ENCODE results near the gene SCUBE1.

SCUBE1 gene

GRCh38 chr22:43231724-43232034, 111.5 kb downstream of the SCUBE1 start:
- H3K9me3 ChIP-seq (ENCODE audit: control insufficient read depth, low read length): no peaks in the 10 kb centered on the region
- no peaks in the 10 kb centered on the region for H3K27me3 ChIP-seq (ENCODE audit: control insufficient read depth, insufficient read depth, low read length)
- no peak for TF ChIP-seq CTCF (IDR thresholded peaks at IDR 0.05)
- H3K79me2 ChIP-seq: no peaks in the 10 kb centered on the region
- no peak overlapping the region for H3K9ac ChIP-seq
- H3K4me3 ChIP-seq (ENCODE audit: low read depth, low read length): no peak overlapping the region
- H2AFZ ChIP-seq: no peak overlapping the region
- H3K36me3 ChIP-seq (ENCODE audit: control insufficient read depth, insufficient read depth, low read length): no peaks in the 10 kb centered on the region
- H3K4me2 ChIP-seq (ENCODE audit: low read length): no peak overlapping the region
- no peaks in the 10 kb centered on the region for H3K4me1 ChIP-seq
- no peak overlapping the region for H3K27ac ChIP-seq

- Histone ChIP-seq H3K4me2 (ENCODE audit: low read length) (no peak overlapping the region), H3K36me3 (ENCODE audit: control insufficient read depth, insufficient read depth, low read length) (no peaks in the 10 kb centered on the region), H2AFZ (no peak overlapping the region), H3K4me1 (no peaks in the 10 kb centered on the region), H3K79me2 (no peaks in the 10 kb centered on the region), H3K27me3 (ENCODE audit: control insufficient read depth, insufficient read depth, low read length) (no peaks in the 10 kb centered on the region), H3K9ac (no peak overlapping the region), H3K4me3 (ENCODE audit: low read depth, low read length) (no peak overlapping the region), H3K27ac (no peak overlapping the region), H3K9me3 (ENCODE audit: control insufficient read depth, low read length) (no peaks in the 10 kb centered on the region)
- TF ChIP-seq CTCF (IDR thresholded peaks at IDR 0.05): peak; percentile 63
These were observed 112.0 kb downstream of the SCUBE1 start for GRCh38 chr22:43230971-43231723.

- H2AFZ ChIP-seq: no peak overlapping the region
- no peak overlapping the region for H3K9ac ChIP-seq
- H3K4me1 ChIP-seq: no peaks in the 10 kb centered on the region
- no peak overlapping the region for H3K4me3 ChIP-seq (ENCODE audit: low read depth, low read length)
- no peak overlapping the region for H3K4me2 ChIP-seq (ENCODE audit: low read length)
- no peaks in the 10 kb centered on the region for H3K79me2 ChIP-seq
- no peaks in the 10 kb centered on the region for H3K27me3 ChIP-seq (ENCODE audit: control insufficient read depth, insufficient read depth, low read length)
- H3K9me3 ChIP-seq (ENCODE audit: control insufficient read depth, low read length): no peaks in the 10 kb centered on the region
- no peak for TF ChIP-seq CTCF (IDR thresholded peaks at IDR 0.05)
- H3K36me3 ChIP-seq (ENCODE audit: control insufficient read depth, insufficient read depth, low read length): no peaks in the 10 kb centered on the region
- no peak overlapping the region for H3K27ac ChIP-seq
These were observed 112.6 kb downstream of the SCUBE1 start for GRCh38 chr22:43230571-43230970.

GRCh38 chr22:43228863-43229262, 114.3 kb downstream of the SCUBE1 start:
- TF ChIP-seq CTCF (IDR thresholded peaks at IDR 0.05): no peak
- H2AFZ ChIP-seq: no peak overlapping the region
- H3K4me1 ChIP-seq: no peaks in the 10 kb centered on the region
- no peak overlapping the region for H3K9ac ChIP-seq
- H3K27ac ChIP-seq: no peak overlapping the region
- no peaks in the 10 kb centered on the region for H3K36me3 ChIP-seq (ENCODE audit: control insufficient read depth, insufficient read depth, low read length)
- H3K9me3 ChIP-seq (ENCODE audit: control insufficient read depth, low read length): no peaks in the 10 kb centered on the region
- no peak overlapping the region for H3K4me2 ChIP-seq (ENCODE audit: low read length)
- H3K27me3 ChIP-seq (ENCODE audit: control insufficient read depth, insufficient read depth, low read length): no peaks in the 10 kb centered on the region
- no peak overlapping the region for H3K4me3 ChIP-seq (ENCODE audit: low read depth, low read length)
- H3K79me2 ChIP-seq: no peaks in the 10 kb centered on the region

GRCh38 chr22:43228330-43228729, 114.8 kb downstream of the SCUBE1 start:
- no peaks in the 10 kb centered on the region for H3K36me3 ChIP-seq (ENCODE audit: control insufficient read depth, insufficient read depth, low read length)
- H3K27me3 ChIP-seq (ENCODE audit: control insufficient read depth, insufficient read depth, low read length): no peaks in the 10 kb centered on the region
- no peak overlapping the region for H3K27ac ChIP-seq
- TF ChIP-seq CTCF (IDR thresholded peaks at IDR 0.05): no peak
- no peak overlapping the region for H2AFZ ChIP-seq
- no peaks in the 10 kb centered on the region for H3K4me1 ChIP-seq
- H3K9me3 ChIP-seq (ENCODE audit: control insufficient read depth, low read length): no peaks in the 10 kb centered on the region
- H3K4me2 ChIP-seq (ENCODE audit: low read length): no peak overlapping the region
- H3K79me2 ChIP-seq: no peaks in the 10 kb centered on the region
- no peak overlapping the region for H3K4me3 ChIP-seq (ENCODE audit: low read depth, low read length)
- no peak overlapping the region for H3K9ac ChIP-seq
